HCEC 1CT (cell line): ENCODE results near the gene PNRC1.
A peak's percentile ranks its signal among the peaks of the same experiment; 100 is the strongest.
"Not testable (repeated sequence)": the region's sequence is repeated elsewhere in the genome, so short reads cannot be mapped to it uniquely, and the experiment has no call there.

Experiments used
- DNase-seq: peaks from one replicate; pipeline ENCODE4 v3.0.0-alpha.2; 2017

Gene PNRC1

DNA sequence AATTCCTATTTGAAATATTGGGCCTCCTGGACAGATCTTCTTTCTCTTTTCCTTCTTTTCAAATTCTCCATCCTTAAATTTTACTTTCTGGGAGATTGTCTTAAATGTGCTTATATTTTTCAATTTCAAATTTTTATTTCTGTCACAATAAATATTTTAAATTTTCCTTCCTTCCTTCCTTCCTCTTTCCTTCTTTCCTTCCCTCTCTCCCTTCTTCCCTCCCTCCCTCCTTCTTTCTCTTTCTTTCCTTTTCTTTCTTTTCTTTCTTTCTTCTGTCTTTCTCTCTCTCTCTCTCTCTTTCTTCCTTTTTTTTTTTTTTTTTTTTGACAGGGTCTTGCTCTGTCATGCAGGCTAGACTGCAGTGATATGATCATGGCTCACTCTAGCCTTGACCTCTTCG is 16.7 kb upstream of the PNRC1 start:
- DNase-seq, result no peak

- not testable (repeated sequence) for DNase-seq
These were observed 15.6 kb upstream of the PNRC1 start for GRCh38 chr6:89064931-89065330.

DNA sequence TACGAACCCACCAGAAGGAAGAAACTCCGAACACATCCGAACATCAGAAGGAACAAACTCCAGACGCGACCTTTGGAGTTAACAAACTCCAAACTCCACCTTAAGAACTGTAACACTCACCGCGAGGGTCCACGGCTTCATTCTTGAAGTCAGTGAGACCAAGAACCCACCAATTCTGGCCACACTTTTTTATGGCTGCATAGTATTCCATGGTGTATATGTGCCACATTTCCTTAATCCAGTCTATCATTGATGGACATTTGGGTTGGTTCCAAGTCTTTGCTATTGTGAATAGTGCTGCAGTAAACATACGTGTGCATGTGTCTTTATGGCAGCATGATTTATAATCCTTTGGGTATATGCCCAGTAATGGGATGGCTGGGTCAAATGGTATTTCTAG is 14.4 kb upstream of the PNRC1 start:
- DNase-seq, result not testable (repeated sequence)

DNA sequence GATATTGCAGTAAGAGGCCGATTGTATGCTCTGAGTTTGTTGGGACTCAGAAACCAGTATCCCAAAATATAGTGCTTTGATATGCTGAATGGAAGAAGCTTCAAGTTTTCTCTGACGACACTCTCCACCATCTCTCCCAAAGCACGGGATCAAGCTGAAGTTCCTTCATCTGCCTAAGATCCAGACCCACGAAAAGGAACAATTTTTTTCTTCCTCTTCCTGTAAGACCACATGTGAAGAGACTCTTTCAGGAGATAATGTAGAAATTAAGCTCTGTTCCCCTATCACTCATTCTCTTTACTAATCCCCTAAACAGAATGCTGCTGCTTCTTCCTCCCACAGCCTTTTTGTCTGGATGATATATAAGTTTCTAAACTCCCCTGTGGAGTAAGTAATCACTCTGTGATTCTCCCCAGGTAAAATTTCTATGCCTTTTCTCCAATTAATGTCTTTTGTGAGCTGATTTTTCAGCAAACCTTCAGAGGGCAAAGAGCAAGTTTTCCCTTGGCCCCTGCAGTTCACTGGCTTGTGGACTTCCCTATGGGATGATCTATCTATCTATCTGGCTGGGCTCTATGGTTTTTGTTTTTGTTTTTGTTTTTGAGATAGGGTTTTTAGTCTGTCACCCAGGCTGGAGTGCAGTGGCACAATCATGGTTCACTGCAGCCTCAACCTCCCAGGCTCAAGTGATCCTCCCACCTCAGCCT is 13.5 kb upstream of the PNRC1 start:
- DNase-seq, result no peak

- peak; percentile 37 for DNase-seq
These were observed 12.8 kb upstream of the PNRC1 start for GRCh38 chr6:89067796-89068195.

GRCh38 chr6:89068695-89069094 is 11.9 kb upstream of the PNRC1 start:
- DNase-seq, result no peak

DNA sequence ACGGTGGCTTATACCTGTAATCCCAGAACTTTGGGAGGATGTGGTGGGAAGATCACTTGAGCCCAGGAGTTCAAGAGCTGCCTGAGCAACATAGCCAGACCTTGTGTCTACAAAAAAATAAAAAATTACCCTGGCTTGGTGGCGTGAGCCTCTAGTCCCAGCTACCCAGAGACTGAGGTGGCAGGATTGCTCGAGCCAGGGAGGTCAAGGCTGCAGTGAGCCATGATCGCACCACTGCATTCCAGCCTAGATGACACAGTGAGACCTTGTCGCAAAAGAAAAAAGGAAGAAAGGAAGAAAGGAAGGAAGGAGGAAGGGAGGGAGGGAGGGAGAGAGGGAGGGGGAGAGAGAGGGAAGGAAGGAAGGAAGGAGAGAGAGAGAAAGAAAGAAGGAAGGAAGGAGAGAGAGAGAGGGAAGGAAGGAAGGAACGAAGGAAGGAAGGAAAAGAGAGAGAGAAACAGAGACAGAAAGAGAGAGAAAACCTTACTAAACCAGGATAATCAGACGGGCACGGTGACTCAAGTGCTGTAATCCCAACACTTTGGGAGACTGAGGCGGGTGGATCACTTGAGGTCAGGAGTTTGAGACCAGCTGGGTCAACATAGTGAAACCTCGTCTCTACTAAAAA is 10.9 kb upstream of the PNRC1 start:
- DNase-seq, result no peak

- DNase-seq, result no peak
These were observed 9.5 kb upstream of the PNRC1 start for GRCh38 chr6:89071036-89071435.

DNA sequence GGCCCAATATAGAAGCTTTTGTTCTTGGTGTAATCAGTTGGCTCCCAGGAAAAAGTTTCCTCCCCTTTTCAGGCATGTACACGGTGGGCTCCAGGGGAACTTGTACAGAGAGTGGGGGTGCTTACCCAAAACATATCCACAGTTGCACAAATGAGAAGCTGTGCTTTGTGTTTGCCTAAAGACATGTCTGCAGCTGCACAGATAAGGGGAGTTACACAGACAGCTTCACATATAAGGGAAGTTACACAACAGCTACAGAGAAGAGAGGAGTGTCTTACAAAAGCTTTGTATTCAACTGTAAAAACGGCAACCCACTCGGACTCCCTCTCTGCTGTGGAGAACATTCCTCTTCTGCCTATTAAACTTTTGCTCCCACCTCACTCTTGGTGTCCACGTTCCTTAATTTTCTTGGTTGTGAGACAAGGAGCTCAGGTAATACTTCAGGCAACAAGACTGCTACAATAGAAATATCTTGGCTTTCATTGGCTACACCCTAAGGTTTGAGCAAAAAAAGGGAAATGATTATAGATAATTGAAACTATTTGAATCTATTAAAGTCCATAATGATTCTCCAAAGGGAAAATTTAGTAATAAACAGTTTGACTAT is 7.4 kb upstream of the PNRC1 start:
- no peak for DNase-seq

GRCh38 chr6:89073840-89074239 is 6.7 kb upstream of the PNRC1 start:
- no peak for DNase-seq

DNA sequence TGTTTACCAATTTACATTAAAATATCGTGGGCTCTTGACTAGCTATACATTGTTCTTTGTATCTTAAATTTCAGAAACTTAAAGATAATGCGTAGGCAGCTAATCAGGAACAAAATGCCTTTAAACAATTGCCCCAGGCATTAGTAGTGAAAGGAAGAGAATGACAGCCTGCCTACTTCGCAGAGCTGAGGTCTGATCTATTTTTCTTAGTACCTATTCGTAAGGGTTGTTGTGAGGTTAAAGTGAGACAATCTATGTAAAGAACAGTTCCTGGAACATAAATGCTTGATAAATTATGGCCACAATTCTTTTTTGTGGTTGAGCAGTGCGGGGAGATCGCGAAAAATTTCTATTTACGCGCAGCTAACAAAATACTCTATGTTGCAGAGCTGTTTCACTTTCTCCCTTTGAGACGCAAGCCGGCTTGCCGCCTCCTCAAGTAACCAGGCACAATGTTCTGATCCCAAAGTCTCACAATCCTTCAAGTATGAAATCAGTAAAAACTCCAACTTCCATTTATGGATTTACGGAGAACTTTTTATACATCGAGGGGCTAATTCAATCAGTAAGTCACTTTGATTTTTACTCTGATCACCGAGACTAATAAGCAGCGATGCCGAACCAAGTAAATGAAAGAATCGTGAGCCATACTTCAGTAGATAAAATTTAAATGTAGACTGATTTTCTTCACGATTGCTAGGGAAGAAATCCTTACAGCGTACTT is 878 bp upstream of the PNRC1 start:
- DNase-seq, result peak; percentile 67

DNA sequence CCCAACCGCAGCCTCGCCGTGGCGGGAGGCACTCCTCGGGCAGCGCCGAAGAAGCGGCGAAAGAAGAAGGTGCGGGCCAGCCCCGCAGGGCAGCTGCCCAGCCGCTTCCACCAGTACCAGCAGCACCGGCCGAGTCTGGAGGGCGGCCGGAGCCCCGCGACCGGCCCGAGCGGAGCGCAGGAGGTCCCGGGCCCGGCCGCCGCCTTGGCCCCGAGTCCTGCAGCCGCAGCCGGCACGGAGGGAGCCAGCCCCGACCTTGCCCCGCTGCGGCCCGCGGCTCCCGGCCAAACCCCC is 525 bp downstream of the PNRC1 start:
- peak; percentile 18 for DNase-seq

GRCh38 chr6:89081423-89082322 is 1.1 kb downstream of the PNRC1 start:
- DNase-seq, result peak; percentile 97

- DNase-seq, result peak; percentile 34
These were observed 1.9 kb downstream of the PNRC1 start for GRCh38 chr6:89082486-89082891.

- DNase-seq, result no peak
These were observed 4.0 kb downstream of the PNRC1 start for GRCh38 chr6:89084542-89084941.

DNA sequence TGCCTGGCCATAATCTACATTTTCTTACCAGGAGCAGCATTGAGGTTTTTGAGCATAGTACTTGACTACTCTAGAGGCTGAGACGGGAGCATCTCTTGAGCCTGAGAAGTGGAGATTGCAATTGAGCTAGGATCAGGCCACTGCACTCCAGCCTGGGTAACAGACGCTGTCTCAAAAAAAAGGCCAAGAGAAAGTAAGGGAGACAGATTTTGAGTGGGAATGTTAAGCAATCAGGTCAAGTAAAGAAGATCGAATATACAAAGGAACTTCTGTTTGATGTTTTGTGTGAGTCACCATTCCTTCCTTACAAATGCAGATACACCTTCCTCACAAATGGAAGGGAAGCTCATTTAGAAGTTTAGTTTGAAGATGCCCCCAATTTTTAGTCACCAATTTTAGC is 4.4 kb downstream of the PNRC1 start:
- no peak for DNase-seq

- DNase-seq, result no peak
These were observed 5.1 kb downstream of the PNRC1 start for GRCh38 chr6:89085409-89086205.

DNA sequence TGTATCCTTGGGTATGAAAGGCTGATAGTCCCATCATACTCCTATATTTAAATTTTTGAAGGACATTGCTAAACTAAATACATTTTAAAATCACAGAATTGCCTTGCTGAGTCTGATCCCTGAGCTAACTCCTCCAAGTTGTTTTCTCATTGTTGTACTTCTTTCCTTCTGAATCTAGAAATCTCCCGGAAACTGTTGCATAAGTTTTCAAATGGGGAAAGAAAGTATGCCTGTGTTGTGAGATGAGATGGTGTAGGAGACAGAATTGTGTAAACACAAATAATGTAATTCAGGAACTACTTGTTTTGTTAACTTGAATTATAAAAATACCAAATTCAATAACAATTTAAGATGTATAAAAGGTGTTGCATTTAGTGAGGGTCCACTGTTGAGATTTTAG is 7.3 kb downstream of the PNRC1 start:
- no peak for DNase-seq

DNA sequence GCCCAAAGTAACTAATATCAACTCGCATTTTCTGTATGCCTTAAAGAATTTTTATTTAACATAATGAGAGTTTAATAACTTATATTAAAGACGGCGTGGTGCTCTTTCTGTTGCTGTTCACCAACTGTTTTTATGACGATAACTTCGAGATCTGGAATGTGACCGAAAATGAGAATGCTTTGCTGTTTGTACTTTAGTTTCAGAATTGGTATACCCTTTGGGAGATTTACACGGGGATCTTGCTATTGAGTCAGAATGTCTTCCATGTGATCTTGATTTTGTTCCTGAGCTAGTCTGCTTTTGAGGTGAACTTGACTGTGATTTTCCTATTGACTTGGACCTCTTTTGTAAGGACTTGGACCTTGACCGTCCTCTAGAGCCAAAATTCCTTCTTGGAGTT is 17.9 kb downstream of the PNRC1 start:
- no peak for DNase-seq

DNA sequence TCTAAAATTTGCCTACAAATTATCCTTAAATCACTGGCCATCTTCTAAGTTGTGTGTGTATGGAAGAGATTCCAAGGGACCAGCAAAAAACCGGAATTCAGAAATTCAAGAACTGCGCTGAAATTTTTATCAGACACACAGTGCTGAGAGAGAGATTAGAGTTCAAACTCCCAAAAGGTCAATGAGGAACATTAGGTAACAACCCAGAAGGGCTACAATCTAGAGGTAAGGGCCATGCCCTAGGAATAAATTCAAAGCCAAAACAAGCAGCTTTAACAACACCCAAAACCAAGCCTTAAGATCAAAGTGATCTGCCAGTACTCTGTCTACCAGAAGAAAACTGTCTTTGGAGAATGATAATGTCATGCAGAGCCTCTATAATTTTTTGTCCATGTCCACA is 19.6 kb downstream of the PNRC1 start:
- DNase-seq, result no peak

GRCh38 chr6:89110284-89110683 is 29.7 kb downstream of the PNRC1 start:
- DNase-seq, result no peak

DNA sequence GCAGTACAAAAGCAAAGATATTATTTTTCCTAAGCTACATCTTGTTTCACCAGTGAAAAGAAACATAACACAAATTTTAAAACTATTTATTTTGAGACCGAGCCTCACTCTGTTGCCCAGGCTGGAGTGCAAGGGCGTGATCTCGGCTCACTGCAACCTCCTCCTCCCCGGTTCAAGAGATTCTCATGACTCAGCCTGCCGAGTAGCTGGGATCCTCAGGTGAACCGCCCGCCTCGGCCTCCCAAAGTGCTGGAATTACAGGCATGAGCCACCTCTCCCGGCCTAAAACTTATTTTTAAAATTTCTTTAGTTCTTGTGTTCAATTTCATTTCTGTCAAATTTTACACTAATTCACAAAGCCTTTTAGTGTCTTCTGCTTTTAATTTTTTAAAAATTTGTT is 31.4 kb downstream of the PNRC1 start:
- no peak for DNase-seq
